Measurements from ENCODE around the gene NTS.
A peak's percentile ranks its signal among the peaks of the same experiment; 100 is the strongest.

Gene NTS, protein sequence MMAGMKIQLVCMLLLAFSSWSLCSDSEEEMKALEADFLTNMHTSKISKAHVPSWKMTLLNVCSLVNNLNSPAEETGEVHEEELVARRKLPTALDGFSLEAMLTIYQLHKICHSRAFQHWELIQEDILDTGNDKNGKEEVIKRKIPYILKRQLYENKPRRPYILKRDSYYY

DNA sequence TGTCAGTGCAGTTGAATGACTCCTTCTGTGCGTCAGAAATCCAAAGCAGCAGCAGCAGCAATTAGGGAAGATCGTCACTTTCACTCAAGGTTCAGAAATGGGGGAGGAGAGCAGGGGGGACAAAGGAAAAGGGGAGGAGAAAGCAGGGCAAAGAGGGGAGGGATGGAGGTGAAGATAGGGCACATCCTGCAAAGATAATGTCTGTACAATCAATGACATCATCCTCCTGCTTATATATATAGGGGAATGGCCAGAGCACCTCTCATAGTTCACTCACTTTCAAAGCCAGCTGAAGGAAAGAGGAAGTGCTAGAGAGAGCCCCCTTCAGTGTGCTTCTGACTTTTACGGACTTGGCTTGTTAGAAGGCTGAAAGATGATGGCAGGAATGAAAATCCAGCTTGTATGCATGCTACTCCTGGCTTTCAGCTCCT is at the start of gene NTS:
Gene NTS (plus strand): TSS at position 265 of the 431 bp plus-strand sequence. CDS start 109 bp downstream, at position 374.
- Histone ChIP-seq H3K27me3 (ENCODE audit: low read depth, low read length) (no peaks in the 10 kb centered on the region), H3K27ac (ENCODE audit: low read length) (no peak within 1 kb of the TSS), H3K9me3 (ENCODE audit: control insufficient read depth in 1 of 2, low read length in 2 of 2) (no peaks in the 10 kb centered on the region), H3K4me1 (ENCODE audit: control insufficient read depth in 1 of 2, insufficient read depth in 2 of 2, low read length in 2 of 2) (no peaks in the 10 kb centered on the region), H3K36me3 (ENCODE audit: control insufficient read depth in 1 of 2, insufficient read depth in 2 of 2, low read length in 2 of 2) (no peaks in the 10 kb centered on the region), H3K4me3 (ENCODE audit: low read depth in 1 of 2, low read length in 2 of 2) (no peak within 1 kb of the TSS)

DNA sequence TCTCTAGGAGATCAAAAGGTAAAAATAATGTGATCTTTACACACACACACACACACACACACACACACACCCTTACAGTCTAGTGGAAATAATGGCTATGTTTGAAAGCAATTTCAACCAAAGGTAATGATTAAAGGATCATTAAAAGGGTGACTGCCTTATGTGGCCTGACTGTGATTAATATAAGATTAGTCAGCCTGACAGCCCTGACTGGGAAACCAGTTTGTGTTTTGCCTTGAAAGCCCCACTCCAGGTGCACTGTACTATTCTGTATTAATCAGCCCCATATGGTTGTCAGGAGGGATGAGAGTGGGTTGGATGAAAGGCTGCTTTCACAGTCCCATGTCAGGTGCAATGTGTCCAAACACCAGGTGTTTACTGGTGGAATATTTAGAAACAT is 48.3 kb upstream of the NTS start:
- no peak overlapping the region for H3K27ac ChIP-seq (ENCODE audit: low read length)
- no peaks in the 10 kb centered on the region for H3K4me1 ChIP-seq (ENCODE audit: control insufficient read depth in 1 of 2, insufficient read depth in 2 of 2, low read length in 2 of 2)
- no peak overlapping the region for H3K4me3 ChIP-seq (ENCODE audit: low read depth in 1 of 2, low read length in 2 of 2)
- H3K36me3 ChIP-seq (ENCODE audit: control insufficient read depth in 1 of 2, insufficient read depth in 2 of 2, low read length in 2 of 2) = no peaks in the 10 kb centered on the region
- H3K9me3 ChIP-seq (ENCODE audit: control insufficient read depth in 1 of 2, low read length in 2 of 2) = no peaks in the 10 kb centered on the region
- no peaks in the 10 kb centered on the region for H3K27me3 ChIP-seq (ENCODE audit: low read depth, low read length)

DNA sequence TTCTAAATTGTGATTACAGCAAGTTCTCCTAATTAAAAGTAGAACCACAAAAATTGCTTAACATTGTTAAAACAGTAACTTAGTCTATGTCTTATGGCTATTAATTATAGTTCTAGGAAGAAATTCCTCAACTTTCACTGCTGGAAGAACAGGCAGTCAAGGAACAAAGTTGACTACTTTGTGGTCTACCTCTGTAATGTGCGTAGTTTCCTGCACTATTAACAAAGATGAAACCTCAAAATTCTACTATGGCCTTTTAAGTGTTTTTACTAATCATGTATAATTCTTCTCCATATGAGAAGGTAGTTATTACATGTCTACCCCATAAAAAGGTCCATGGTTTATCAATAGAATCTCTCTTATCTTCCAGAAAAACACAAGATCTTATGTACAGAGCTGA is 45.5 kb upstream of the NTS start:
- no peaks in the 10 kb centered on the region for H3K27me3 ChIP-seq (ENCODE audit: low read depth, low read length)
- H3K27ac ChIP-seq (ENCODE audit: low read length) = no peak overlapping the region
- no peaks in the 10 kb centered on the region for H3K9me3 ChIP-seq (ENCODE audit: control insufficient read depth in 1 of 2, low read length in 2 of 2)
- no peaks in the 10 kb centered on the region for H3K36me3 ChIP-seq (ENCODE audit: control insufficient read depth in 1 of 2, insufficient read depth in 2 of 2, low read length in 2 of 2)
- no peak overlapping the region for H3K4me3 ChIP-seq (ENCODE audit: low read depth in 1 of 2, low read length in 2 of 2)
- H3K4me1 ChIP-seq (ENCODE audit: control insufficient read depth in 1 of 2, insufficient read depth in 2 of 2, low read length in 2 of 2) = no peaks in the 10 kb centered on the region

DNA sequence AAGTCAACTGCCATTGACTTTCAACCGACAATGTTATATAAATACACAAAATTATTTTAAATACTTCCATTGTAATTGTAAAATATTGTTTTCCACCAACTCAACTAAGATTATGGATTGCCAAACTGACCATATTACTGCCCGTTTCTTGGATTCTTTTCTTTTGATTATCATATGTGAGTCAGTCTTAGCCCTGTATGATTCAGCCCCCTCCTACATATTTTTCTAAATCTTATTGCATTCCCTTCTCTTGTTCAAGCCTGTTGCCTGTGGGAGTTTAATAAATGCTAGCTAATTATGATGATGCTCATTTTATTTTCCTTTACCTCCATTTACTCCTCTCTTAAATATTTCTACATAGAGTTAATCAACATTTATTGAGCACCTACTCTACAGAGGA is 44.7 kb upstream of the NTS start:
- H3K27me3 ChIP-seq (ENCODE audit: low read depth, low read length) = no peaks in the 10 kb centered on the region
- no peak overlapping the region for H3K27ac ChIP-seq (ENCODE audit: low read length)
- no peaks in the 10 kb centered on the region for H3K9me3 ChIP-seq (ENCODE audit: control insufficient read depth in 1 of 2, low read length in 2 of 2)
- H3K36me3 ChIP-seq (ENCODE audit: control insufficient read depth in 1 of 2, insufficient read depth in 2 of 2, low read length in 2 of 2) = no peaks in the 10 kb centered on the region
- H3K4me1 ChIP-seq (ENCODE audit: control insufficient read depth in 1 of 2, insufficient read depth in 2 of 2, low read length in 2 of 2) = no peaks in the 10 kb centered on the region
- H3K4me3 ChIP-seq (ENCODE audit: low read depth in 1 of 2, low read length in 2 of 2) = no peak overlapping the region

DNA sequence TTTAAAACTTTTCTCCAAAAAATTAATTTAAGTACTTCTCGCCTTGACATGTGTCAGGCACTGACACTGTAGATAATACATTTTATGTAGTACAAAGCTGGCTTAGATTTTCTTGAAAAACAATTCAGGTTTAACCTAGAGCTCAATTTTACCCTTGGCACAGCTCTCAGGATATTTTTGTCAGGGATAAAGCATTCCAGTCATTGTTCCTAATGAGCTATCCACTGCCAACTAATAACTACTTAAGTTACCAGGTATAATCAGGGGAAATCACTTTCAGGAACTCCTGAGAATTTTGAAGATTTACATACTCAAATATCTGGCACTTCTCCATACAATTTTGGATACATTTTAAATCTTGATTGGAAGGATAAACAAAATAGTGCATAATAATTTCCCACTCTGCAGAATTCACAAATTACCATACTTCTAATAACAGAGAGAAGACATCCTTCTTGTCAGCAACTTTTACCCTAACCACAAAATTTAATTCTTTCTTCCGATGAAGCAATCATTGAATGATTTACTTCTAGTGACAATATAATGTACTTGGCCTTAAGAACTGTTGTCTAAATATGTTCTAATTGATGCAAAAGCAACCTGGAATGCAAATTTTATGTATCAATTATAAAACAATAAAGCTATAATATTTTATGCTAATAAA is 42.6 kb upstream of the NTS start:
- Histone ChIP-seq H3K4me3 (ENCODE audit: low read depth in 1 of 2, low read length in 2 of 2) (no peak overlapping the region), H3K27ac (ENCODE audit: low read length) (no peak overlapping the region)

DNA sequence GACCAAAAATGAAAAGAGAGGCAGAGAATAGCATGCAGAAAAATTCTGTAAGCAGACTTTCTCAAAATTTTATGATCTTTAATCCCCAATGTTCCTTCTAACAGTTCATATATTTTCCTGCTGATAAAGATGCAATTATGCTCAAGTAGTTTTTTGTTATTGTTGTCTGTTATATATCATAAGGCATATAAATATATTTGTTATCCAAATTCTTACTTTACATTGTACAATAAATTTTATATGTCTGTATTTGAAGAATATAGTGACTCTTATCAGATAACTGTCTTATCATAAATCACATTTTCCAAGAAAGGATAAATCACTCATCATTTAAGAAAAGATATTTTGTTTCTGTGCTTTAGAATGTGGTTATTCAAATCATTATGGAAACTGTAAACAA is 40.5 kb upstream of the NTS start:
- H3K27ac ChIP-seq (ENCODE audit: low read length) = no peak overlapping the region

More for the DNA sequence above, 42.6 kb upstream of the NTS start:
- Histone ChIP-seq H3K36me3 (ENCODE audit: control insufficient read depth in 1 of 2, insufficient read depth in 2 of 2, low read length in 2 of 2) (no peaks in the 10 kb centered on the region), H3K4me1 (ENCODE audit: control insufficient read depth in 1 of 2, insufficient read depth in 2 of 2, low read length in 2 of 2) (peaks cover 0 to 5% of the 10 kb centered on the region in 2 donors), H3K9me3 (ENCODE audit: control insufficient read depth in 1 of 2, low read length in 2 of 2) (no peaks in the 10 kb centered on the region), H3K27me3 (ENCODE audit: low read depth, low read length) (no peaks in the 10 kb centered on the region)

DNA sequence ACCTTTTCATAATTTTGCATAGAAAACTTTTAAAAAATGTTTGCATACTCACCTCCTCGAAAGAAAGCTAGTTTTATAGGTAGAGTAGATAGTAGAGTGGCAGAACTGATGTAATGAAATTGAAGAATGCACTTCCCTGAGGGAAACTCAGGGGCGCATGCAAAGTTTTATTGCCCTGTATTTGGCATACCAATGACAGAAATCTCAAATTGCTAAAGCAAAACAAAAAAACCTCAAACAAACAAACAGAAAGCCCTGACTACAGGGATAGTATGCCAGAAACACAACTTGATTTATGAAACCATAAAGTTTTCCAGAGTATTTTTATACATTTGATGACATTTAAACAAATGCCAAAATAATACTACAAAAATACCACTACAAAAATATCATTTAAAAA is 39.7 kb upstream of the NTS start:
- Histone ChIP-seq H3K4me1 (ENCODE audit: control insufficient read depth in 1 of 2, insufficient read depth in 2 of 2, low read length in 2 of 2) (peaks cover 6 to 8% of the 10 kb centered on the region in 2 donors), H3K36me3 (ENCODE audit: control insufficient read depth in 1 of 2, insufficient read depth in 2 of 2, low read length in 2 of 2) (no peaks in the 10 kb centered on the region)

More for the DNA sequence above, 40.5 kb upstream of the NTS start:
- Histone ChIP-seq H3K27me3 (ENCODE audit: low read depth, low read length) (no peaks in the 10 kb centered on the region), H3K4me3 (ENCODE audit: low read depth in 1 of 2, low read length in 2 of 2) (no peak overlapping the region), H3K9me3 (ENCODE audit: control insufficient read depth in 1 of 2, low read length in 2 of 2) (no peaks in the 10 kb centered on the region), H3K4me1 (ENCODE audit: control insufficient read depth in 1 of 2, insufficient read depth in 2 of 2, low read length in 2 of 2) (peaks cover 6 to 8% of the 10 kb centered on the region in 2 donors), H3K36me3 (ENCODE audit: control insufficient read depth in 1 of 2, insufficient read depth in 2 of 2, low read length in 2 of 2) (no peaks in the 10 kb centered on the region)

DNA sequence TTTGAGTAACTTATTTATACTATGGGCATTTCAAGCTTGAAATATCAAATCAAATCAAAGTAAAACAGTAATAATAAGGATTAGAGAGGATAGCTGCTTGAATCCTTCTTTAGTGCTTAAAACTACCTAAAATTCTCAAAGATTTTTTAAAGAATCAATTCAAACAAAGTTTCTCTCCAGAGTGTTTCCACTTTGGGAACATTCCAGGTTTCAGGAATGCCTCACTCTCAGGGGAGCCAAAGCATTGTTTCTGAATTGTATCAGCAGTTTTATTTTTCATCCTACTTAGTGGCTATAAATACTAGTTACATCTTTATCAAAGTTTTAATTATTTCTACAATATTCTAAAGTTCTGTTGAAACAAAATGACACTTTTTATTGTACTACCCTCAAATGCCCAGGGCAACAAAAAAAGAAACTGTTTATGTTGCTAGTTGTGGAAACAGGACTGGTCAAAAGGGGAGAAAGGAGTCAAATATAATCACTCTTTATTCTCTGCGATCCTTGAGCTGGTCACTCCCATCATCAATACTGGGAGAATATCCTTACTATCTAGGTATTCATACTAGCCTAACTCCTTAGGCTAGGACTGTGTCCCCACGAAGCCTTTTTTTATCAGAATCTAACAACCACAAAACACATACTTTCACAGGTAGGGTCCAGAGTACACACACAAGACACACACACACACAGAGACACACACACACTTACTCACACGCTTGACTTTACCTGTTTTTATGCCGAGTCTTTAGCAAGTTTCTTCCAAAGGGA is 38.5 kb upstream of the NTS start:
- H3K36me3 ChIP-seq (ENCODE audit: control insufficient read depth in 1 of 2, insufficient read depth in 2 of 2, low read length in 2 of 2) = no peaks in the 10 kb centered on the region
- no peaks in the 10 kb centered on the region for H3K27me3 ChIP-seq (ENCODE audit: low read depth, low read length)
- peak overlapping the region; percentile 51 to 70 for H3K4me3 ChIP-seq (ENCODE audit: low read depth in 1 of 2, low read length in 2 of 2)
- H3K9me3 ChIP-seq (ENCODE audit: control insufficient read depth in 1 of 2, low read length in 2 of 2) = no peaks in the 10 kb centered on the region
- H3K4me1 ChIP-seq (ENCODE audit: control insufficient read depth in 1 of 2, insufficient read depth in 2 of 2, low read length in 2 of 2) = peaks cover 6 to 8% of the 10 kb centered on the region in 2 donors
- H3K27ac ChIP-seq (ENCODE audit: low read length) = peak overlapping the region; percentile 89

More for the DNA sequence above, 39.7 kb upstream of the NTS start:
- no peaks in the 10 kb centered on the region for H3K27me3 ChIP-seq (ENCODE audit: low read depth, low read length)
- H3K27ac ChIP-seq (ENCODE audit: low read length) = no peak overlapping the region
- peak overlapping the region in 1 of 2 donors; percentile 19 for H3K4me3 ChIP-seq (ENCODE audit: low read depth in 1 of 2, low read length in 2 of 2)
- no peaks in the 10 kb centered on the region for H3K9me3 ChIP-seq (ENCODE audit: control insufficient read depth in 1 of 2, low read length in 2 of 2)

DNA sequence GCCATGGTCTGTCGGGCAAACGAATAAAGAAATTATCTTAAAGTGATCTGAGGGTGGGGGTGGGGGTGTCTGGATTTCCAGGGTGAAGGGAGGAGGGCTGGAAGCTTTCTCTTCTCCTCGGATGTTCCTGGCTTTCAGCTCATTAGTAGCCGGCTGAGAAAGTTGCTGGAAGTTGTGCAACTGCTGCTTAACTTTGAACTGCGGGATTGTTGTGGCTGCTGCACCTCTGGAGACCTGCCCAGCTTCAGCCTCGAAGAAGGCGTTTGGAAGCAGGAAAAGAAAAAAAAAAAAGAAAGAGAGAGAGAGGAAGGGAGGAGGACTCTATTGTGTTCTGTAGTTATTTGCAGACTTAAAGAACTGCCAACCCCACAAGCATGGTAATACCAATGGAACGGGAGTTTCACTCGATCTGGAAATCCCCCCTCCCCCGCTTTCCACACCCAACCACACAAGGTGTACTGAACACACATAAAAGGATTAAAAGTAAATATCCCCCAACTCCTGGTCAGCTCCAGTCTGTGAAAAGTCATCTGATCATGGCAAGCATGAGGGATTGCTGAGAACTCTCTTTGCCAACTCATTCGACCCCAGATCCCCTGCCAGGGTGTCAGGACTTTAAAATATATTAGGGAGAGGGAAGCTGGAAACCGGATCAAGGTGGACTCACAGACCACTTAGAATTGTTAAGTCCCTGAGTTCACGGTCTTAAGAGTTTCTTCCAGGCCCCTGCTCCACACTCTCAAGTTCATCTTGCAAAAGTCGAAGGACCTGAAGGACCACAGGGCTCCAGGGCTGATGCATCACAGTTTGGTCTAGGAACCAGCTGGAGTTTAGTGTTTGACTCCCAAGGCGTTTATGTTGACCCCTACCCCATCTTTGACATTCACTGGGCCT is 37.7 kb upstream of the NTS start, which contains the start of gene RASSF9:
Gene RASSF9 (minus strand): TSS at position 213 of the 894 bp plus-strand sequence. CDS start 208 bp downstream, at position 5.
- Histone ChIP-seq H3K4me1 (ENCODE audit: control insufficient read depth in 1 of 2, insufficient read depth in 2 of 2, low read length in 2 of 2) (peaks cover 6 to 8% of the 10 kb centered on the region in 2 donors), H3K4me3 (ENCODE audit: low read depth in 1 of 2, low read length in 2 of 2) (peak within 1 kb of the TSS; percentile 51 to 70), H3K36me3 (ENCODE audit: control insufficient read depth in 1 of 2, insufficient read depth in 2 of 2, low read length in 2 of 2) (no peaks in the 10 kb centered on the region), H3K27me3 (ENCODE audit: low read depth, low read length) (no peaks in the 10 kb centered on the region), H3K27ac (ENCODE audit: low read length) (peak within 1 kb of the TSS; percentile 89), H3K9me3 (ENCODE audit: control insufficient read depth in 1 of 2, low read length in 2 of 2) (no peaks in the 10 kb centered on the region)

DNA sequence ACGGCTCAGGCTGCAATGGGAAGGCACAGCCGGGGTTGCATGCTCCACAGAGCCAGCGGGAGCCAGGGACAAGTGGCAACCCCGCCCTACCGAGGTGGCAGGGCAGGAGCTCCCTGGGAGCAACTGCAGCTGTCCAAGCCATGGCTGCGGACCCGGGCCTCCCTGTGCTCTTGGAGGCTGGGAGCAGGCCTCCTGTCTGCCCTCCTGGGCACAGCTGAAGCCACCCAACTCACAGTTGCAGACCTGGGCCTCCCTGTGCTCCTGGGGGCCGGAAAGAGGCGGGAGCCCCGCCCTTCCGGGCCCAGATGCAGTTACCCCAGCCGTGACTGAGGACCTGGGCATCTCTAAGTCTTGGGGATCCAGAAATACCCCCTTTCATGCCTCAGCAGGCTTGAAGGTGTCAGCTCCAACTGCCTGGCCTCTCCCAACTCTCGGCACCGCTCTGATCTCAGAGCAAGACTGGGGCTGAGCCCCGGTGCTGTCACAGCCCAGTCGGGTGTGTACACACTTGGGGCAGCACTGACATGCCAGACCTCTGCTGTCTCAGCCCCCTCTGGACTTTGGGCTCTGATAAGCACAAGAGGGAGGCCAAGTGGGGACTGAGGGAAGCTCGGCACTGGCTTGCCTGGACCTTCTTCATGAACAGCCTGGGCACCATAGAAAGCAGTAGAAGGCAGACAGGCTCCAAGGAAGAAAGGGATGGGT is 30.3 kb upstream of the NTS start:
- H3K27ac ChIP-seq (ENCODE audit: low read length) = no peak overlapping the region
- H3K36me3 ChIP-seq (ENCODE audit: control insufficient read depth in 1 of 2, insufficient read depth in 2 of 2, low read length in 2 of 2) = no peaks in the 10 kb centered on the region
- H3K4me3 ChIP-seq (ENCODE audit: low read depth in 1 of 2, low read length in 2 of 2) = no peak overlapping the region
- no peaks in the 10 kb centered on the region for H3K9me3 ChIP-seq (ENCODE audit: control insufficient read depth in 1 of 2, low read length in 2 of 2)
- no peaks in the 10 kb centered on the region for H3K4me1 ChIP-seq (ENCODE audit: control insufficient read depth in 1 of 2, insufficient read depth in 2 of 2, low read length in 2 of 2)
- H3K27me3 ChIP-seq (ENCODE audit: low read depth, low read length) = no peaks in the 10 kb centered on the region
